Ureter (tissue), 1 donor: Measurements from ENCODE around the gene IL11. TPM values are rescaled to one million over a fixed set of nuclear protein-coding genes. Genes with fewer than 3 reads are reported as not detected.
"Not testable (repeated sequence)": the region's sequence is repeated elsewhere in the genome, so short reads cannot be mapped to it uniquely, and the experiment has no call there.

Experiments used
- DNase-seq: peaks from one replicate; pipeline ENCODE4 v3.0.0-alpha.2; 2020; ENCODE audit warnings: low spot score
- total RNA-seq: library from RNA; stranded (reverse); gene quantifications from one replicate; pipeline ENCODE4 v1.2.4, GENCODE V29; 2023
- donor health status: DM: yes; HTN: yes; CAD: no.

The IL11 gene
- total RNA-seq, 1 donor from 2014 or later, result not detected

DNA sequence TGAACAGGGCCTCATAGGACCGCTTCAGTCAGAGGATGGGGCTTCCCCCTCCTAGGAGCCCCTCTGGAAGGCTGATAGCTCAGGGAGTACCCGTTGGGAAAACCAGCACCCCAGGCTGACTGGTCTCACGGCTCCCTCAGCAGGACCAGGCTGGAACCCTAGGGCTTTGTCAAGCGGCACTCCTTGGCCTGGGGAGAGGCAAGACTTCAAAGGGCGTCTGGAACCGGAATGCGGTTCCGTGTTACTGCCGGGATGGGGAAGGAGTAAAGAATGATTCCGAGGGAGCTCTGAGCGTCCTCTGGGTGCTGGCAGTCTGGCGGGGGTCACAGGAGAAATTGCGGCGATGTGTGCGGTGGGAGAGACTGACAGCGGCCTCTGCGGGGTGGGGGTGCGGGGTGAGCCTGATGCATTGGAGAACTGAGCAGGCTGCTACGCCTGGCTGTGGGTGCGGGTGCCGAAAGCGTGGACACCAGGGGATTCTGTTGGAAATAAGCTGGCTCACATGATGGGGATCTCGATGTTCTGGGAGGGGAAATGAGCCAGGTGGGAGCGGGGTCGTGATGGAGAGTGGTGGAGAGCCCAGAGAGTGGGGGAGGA, 17.6 kb downstream of the IL11 start:
- no peak for DNase-seq

GRCh38 chr19:55352040-55352439, 18.2 kb downstream of the IL11 start:
- no peak for DNase-seq

DNA sequence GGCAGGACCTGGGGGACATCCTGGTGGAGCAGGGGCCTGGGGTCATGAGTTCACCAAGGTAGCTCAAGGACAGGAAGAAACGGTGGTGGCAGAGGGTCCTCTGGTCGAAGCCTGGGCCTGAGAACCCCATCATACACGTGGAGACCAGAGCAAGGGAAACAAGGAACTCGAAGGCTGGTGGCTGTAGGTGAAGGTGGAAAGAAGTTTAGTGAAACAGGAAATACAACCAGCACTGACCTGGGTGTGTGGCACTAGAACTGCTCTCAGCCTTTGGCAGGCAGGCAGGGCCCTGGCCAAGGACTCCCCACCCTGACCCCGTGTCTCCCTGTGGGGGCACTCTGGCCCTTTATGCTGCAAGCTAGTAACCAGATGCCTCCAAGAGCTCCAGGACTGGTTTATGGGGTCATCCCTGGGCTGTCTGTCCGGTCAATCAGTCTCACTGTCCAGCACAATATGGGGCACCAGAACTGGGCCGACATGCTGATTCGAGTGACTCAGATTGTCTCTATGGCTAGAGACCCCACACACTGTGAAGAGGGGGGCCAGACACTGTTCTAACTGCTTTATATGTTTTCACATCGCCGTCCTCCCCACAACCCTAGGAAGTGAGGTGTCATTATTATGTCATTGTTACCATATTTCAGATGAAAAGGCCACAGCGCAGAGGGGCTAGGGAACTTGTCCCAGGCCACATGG, 19.5 kb downstream of the IL11 start:
- no peak for DNase-seq

DNA sequence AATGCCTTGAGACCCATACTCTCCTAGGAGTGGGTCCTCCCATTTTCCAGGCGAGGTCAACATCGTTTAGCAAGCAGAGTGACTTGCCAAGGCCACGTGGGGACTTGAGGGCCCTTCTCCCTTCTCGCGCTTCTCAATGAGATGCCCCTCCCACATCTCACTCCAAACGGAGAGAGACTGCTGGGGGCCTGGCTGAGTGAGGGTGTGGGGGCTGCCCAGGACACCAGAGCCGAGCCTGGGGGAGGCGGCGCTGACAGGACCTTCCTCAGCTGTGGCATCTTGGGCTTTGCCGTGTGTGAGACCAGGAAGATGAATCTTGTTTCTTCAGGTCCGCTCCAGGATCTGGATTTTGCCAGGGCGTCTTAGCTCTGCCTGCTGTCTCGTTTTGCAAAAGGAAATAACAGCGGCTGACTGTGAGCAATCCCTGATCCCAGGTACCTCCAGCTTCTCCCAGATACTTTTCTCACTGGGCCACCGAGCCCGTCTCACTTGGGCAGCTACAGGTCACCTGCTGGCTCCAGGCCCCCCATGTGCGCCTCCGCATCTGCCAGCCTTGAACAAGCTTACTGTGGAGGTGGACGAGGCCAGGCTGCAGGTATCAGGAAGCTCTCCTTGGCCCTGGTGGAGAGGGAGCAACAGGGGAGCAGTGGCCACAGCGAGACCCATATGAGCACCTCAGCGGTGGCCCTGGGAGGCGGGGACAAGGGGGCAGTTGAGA, 21.8 kb downstream of the IL11 start:
- DNase-seq, result no peak

DNA sequence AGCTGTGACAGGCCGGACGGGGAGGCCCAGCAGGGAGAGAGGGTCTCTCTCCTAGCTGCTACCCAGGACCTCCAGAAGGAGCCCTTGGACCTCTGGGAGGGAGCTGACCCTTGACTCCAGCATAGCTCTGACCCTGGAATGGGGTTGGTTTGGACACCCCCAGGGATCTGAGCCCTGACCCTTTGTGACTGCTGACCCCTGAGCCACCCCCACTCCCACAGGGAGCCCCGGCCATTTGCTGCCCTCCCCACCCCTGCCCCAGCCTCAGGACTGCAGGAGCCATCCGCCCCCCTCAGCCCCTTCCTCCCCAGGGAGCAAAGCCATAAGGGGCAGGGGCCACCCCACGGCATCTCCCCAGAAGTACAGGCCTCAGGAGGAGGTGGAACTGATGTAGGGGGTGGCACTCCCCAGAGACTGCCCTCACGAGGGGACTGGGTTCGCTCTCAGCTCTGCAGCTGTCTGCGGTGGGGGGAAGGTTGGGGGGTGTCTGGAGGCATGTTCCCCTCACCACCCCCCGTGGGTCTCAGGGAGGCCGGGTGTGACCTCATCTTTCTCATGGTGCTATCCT, 22.7 kb downstream of the IL11 start:
- no peak for DNase-seq

GRCh38 chr19:55346725-55347441, 23.4 kb downstream of the IL11 start:
- no peak for DNase-seq

DNA sequence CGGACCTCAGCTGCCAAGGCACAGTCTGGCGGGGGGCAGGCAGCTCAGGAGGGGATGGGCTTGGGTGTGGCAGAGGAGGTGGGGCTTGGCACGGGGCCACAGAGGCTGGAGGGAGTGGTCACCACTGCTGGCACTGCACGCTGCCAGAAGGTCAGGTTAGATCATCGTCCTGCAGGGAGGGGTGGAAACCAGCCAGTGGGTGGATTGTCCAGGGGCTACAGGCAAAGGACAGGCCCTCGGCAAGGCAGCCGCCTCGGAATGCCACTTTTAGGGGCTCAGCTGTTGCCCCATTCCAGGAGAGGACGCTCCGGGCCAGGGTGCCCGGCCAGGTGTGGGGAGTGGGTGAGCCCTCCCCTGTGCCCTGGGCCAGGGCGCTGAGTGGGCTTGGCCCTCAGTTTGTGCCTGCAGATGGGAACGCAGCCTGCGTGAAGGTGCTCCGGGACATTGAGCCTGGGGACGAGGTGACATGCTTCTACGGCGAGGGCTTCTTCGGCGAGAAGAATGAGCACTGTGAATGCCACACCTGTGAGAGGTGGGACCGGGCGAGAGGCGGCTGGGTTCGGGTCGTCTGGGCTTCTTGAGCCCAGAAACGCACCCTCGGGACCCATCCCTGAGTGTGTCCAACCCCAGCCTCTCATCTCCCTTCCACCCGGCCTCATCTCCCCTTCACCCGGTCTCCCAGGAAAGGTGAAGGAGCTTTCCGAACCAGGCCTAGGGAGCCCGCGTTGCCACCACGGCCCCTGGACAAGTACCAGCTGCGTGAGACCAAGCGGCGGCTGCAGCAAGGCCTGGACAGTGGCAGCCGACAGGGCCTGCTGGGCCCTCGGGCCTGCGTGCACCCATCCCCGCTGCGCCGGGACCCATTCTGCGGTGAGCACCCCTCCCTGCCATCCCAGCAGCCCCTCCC, 24.2 kb downstream of the IL11 start:
- DNase-seq, result no peak

DNA sequence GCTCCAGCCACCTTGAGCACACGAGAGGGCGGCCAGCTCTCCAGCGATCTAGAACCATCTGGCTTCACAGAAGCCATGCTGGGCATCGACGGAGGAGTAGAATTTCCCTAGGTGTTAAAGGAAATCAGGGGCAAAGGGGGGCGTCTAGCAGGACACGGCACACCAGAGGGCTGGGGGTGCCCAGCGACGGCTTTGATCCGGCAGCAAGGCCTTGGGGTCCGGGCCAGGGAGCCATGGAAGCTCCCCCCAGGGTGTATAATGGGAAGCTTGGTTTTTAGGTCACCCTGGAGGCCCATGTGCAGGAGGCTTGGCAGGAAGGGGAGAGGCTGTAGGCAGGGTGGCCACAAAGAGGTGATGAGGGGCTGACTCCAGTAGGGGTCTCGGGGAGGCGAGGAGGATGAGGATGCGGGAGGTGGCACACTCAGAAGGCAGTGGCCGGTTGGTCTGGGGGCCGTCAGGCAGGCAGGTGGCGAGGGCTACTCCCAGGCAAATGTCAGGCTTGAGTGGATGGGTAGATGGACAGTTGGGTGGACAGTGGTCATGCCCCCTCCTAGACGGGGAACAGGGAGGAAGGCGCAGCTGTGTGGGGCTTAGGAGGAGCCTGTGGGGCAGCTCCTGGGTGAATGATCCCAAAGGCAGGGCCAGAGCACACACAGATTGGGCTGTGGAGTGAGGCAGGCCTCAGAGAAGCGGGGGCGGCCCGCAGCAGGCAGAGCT, 25.0 kb downstream of the IL11 start:
- no peak for DNase-seq

DNA sequence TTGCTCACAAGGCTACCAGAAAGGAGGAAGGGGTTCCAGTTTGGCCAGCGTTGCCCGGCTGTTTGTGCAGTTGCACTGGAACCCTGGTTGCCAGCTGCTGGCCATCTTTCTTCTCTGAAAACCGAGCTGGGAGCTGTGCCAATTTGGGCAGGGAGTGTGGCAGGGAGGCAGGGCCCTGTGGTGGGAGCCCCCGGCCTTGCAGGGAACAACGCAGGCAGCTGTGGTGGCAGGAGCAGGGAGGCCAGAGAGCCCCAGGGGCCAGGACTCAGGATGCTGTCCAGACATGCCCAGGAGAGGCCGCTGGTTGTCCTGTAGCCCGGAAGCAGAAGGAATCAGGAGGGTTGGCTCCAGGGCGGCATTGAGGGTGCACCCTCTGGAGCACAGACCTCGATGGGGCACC, 25.8 kb downstream of the IL11 start:
- DNase-seq, result peak; percentile 72

DNA sequence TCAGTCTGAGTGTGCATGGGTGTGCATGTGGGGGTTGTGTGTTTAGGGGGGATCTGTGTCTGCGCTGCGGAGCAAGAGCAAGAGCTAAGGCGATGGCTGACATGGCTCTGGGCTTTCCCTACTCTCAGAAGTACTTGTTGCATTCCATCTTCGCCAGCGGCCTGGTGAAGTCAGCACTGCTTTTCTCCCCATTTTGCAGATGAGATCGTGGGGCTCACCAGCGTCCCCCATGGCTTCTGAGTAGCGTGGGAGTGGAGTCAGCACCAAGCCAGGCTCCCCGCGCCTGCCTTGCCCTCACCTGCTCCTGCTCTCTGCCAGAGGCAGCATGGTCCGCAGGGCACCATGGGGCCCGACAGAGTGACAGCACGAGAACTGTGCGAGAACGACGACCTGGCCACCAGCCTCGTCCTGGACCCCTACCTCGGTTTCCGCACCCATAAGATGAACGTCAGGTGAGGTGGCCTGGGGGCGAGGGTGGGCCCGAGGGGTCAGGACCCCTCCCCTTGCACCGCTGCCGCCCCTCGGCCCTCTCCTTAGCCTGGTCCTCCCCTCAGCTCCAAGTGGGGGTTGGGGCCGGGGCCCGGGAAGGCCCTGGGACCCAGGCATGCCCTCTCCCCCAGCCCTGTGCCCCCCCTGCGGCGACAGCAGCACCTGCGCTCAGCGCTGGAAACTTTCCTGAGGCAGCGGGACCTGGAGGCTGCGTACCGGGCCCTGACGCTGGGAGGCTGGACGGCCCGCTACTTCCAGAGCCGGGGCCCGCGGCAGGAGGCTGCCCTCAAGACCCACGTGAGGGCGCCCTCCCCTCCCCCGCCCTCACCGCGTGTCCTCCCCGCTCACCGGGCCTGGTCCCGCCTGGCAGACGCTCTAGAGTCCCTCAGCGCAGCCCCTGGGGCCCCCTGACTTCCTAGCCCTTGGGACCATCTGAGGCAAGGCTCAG, 28.4 kb downstream of the IL11 start:
- DNase-seq, result no peak

- DNase-seq, result no peak
These were observed 29.1 kb downstream of the IL11 start for GRCh38 chr19:55341171-55341588.

DNA sequence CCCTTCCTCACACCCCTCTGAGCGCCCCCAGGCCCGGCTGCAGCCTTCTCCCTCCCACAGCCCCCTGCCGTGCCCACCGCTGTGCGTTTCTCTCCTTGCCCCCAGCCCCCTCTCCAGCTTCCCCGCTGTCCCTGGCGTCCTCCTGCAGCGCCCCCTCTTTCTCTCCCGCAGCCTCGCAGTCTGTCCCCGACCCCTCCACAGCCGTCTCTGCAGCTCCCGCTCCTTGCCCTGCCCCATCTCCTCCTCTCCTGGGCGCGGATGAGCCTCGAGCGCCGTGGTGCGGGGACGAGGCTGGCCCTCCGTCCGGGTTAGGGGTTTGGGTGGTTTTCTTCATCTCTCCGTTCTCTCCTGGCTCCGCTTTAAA, 29.5 kb downstream of the IL11 start:
- no peak for DNase-seq

DNA sequence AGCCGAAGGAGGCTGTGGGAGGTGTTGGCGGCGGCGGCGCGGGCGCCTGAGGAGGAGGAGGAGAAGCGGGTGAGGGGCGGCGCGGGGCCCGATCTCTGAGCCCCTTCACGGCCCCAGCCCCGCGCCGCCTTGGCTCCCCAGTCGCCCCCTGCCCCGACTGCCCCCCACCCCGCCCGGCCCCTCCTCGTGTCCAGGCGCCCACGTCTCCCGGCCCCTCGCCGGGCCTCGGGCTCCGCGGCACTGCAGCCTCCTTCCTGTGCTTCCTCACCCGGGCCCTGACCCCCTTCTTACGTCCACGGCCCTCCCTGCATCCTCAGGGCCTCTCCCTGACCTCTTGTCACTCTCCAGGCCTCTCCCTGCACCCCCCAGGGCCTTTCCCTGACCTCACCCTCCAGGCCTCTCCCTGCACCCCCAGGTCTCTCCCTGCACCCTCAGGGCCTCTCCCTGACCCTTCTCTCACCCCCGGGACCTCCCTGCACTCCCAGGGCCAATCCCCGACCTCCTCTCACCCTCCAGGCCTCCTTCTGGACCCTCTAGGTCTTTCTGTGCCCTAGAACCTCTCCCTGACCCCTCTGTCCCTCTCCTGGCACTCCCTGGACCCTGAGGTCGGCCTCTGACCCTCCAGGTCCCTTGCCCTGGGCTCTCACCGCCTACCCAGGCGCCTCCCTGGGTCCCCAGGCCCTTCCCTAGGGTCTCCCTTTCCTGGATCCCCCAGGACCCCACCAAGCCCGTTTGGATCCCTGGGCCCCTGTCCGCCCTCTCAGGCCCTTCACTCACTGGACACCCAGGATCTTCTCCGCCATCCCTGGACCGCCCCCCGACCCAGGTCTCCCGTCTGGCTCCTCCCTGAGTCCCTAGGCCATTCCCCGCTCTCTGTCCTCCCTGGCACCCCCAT, 30.1 kb downstream of the IL11 start:
- DNase-seq, result no peak

- DNase-seq, result peak; percentile 100
These were observed 31.0 kb downstream of the IL11 start, which contains the start of gene KMT5C for GRCh38 chr19:55339105-55339888. KMT5C (plus strand) TSS chr19:55339876; CDS start chr19:55341937, 2,061 bp downstream.

DNA sequence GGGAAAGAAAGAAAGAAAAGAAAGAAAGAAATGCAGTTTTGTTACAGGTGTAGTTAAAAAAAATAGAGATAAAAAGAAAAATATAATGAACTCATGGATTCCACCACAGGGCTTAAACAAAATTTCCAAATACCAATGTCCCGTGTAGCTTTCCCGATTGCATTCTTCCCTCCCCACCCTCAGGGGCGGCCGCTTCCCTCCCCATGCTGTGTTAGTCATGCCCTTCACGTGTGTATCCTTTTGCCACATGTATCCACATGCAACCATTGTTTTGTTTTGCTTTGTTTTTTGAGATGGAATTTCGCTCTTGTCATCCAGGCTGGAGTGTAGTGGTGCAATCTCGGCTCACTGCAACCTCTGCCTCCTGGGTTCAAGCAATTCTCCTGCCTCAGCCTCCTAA, 34.2 kb downstream of the IL11 start:
- DNase-seq, result no peak

- DNase-seq, result no peak
These were observed 36.4 kb downstream of the IL11 start for GRCh38 chr19:55333870-55334269.

- not testable (repeated sequence) for DNase-seq
These were observed 40.5 kb downstream of the IL11 start for GRCh38 chr19:55329791-55330190.
